A172 (cell line): ENCODE results near the gene PCSK4. TPM values are rescaled to one million over a fixed set of nuclear protein-coding genes. Genes with fewer than 3 reads are reported as not detected.
"Not testable (repeated sequence)": the region's sequence is repeated elsewhere in the genome, so short reads cannot be mapped to it uniquely, and the experiment has no call there.

Experiments
- DNase-seq: peaks from one replicate; pipeline ENCODE4 v3.0.0-alpha.2; 2015; ENCODE audit warnings: low spot score
- total RNA-seq: library from RNA; depleted of rRNA; stranded (reverse); fragments of >200 nt; shearing (Covaris generic); gene quantifications from 2 replicates; pipeline ENCODE4 v1.2.3, GENCODE V29; 2014; rRNA removed

Gene PCSK4
- total RNA-seq, 1 experiment from 2014 or later = 3.1 TPM

DNA sequence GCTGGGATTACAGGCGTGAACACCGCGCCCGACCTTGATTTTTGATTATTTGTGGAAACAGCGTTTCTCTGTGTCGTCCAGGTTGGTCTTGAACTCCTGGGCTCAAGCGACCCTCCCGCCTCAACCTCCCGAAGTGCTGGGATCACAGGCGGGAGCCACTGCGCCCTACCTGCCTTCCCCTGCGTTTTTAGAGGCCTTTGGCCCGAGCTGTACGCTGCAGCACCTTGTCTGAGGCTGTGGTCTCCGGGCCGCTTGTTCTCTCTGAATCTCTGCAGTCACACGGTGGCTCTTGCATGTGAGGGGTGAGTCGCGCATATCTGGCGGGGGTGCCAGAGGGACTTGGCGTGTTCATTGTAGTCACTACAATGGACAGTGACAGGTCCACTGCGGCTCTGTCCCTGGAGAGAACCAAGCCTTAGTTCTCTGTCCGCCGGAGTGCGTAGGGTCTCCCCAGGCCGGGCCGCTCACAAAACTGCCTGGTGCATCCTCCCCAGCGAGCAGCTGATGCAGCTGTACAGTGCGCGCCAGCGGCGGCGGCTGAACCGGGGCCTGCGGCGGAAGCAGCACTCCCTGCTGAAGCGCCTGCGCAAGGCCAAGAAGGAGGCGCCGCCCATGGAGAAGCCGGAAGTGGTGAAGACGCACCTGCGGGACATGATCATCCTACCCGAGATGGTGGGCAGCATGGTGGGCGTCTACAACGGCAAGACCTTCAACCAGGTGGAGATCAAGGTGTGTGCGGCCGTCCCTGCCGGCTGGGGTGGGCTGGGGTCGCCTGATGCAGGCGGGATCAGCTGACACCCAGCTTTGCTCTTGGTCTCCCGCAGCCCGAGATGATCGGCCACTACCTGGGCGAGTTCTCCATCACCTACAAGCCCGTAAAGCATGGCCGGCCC lies 50.4 kb downstream of the PCSK4 start:
- DNase-seq = not testable (repeated sequence)

- DNase-seq = no peak
Measured at GRCh38 chr19:1438933-1439354, 51.2 kb downstream of the PCSK4 start.

- peak; percentile 87 for DNase-seq
Measured at GRCh38 chr19:1438035-1438932, 51.9 kb downstream of the PCSK4 start, which contains the start of gene RPS15. RPS15 (plus strand) TSS chr19:1438396; CDS start chr19:1438426, 30 bp downstream.

DNA sequence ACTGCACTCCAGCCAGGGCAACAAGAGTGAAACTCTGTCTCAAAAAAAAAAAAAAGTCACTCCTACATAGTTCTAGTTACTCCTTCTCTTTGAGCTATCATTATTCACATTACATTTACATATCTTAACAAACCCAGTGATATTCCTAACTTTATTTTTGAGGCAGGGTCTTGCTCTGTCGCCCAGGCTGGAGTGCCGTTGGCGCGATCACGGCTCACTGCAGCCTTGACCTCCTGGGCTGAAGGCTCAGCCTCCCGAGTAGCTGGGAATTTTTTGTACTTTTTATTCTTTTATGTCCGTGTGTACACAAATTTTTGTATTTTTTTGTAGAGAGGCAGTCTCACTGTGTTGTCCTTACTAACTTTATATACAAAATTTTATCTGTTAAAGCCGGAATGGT lies 52.5 kb downstream of the PCSK4 start:
- no peak for DNase-seq

- DNase-seq = no peak
Measured at GRCh38 chr19:1435378-1435989, 54.7 kb downstream of the PCSK4 start.

DNA sequence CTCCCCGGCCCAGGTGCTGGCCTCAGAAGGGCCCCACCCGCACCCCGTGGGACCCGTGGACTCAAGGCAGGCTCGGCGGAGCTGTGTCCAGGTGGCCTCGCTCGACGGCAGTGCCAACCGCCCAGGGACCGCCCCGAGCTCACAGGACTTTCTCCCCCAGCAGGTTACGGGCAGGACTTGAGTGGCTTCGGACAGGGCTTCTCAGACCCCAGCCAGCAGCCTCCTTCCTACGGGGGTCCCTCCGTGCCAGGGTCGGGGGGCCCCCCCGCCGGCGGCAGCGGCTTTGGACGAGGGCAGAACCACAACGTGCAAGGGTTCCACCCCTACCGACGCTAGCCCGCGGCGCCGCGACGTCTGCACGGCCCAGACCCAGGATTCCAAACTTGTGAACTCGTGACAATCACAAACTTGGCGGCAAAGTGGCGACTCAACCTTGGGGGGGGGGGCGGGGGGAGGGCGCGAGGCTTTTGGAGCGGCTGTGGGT lies 55.5 kb downstream of the PCSK4 start:
- no peak for DNase-seq

- DNase-seq = no peak
Measured at GRCh38 chr19:1434040-1434366, 56.1 kb downstream of the PCSK4 start.

DNA sequence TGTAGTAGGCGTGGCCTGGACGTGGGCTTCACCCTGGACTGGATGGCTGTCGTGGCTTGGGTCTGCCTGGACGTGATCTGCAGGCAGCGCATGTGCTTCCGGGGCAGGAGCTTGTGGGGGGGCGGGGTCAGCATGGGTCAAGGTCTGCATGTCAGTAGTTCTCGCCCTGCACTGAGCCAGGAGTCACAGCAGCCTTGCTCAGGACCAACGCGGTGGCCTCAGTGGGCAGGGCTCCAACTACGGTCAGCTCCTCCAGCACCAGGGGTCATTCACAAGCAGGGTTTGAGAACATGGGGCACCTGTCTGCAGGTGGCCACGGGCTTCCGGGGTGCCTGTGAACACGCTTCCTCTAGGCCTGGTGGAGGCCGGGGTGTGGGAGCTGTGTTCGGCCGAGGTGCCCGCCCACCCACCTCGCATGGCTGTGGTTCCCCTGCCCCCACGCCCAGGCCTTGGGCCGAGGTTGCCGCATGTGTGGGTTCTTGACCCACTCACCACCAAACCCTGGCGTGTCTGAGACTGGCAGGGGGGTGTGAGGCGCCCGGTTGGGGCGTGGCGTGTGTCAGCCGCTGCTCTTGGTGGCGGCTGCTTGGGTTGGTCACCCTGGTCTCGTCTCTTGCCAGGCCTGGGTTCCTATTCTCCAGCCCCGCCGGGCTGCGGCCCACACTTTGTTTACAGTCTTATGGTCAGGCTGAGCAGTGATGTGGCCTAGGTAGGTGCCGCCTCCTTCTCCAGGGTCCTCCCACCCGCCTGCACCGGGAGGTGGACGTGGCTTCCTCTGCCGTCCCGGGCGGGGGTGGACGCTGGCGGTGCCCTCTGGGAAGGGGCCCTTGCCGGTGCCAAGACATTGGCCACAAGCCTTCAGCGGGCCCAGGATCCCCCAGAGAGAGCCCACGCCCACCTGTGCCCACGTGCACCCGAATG lies 56.8 kb downstream of the PCSK4 start:
- no peak for DNase-seq

DNA sequence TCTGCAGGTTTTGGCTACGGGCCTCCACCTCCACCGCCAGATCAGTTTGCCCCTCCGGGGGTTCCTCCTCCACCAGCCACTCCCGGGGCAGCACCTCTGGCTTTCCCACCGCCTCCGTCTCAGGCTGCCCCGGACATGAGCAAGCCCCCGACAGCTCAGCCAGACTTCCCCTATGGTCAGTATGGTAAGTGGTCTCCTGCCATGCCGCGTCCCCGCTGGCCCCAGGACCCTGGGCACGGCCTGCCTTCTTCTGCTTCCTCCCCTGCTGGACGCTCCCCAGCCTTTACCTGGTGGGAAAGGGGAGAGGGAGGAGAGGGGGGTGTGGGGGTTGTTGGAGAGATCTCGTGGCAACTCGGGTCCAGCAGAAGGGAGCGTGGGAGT lies 57.7 kb downstream of the PCSK4 start:
- DNase-seq = no peak

GRCh38 chr19:1431759-1432506 lies 58.2 kb downstream of the PCSK4 start:
- DNase-seq = no peak

Other genes with a start within 250 kb of the PCSK4 start
- 42.2 and 78.9 TPM in 2 replicates for gene ATP5F1D, start 248.6 kb downstream of the PCSK4 start, total RNA-seq
- 7.0 and 19.2 TPM in 2 replicates for gene MIDN, start 241.8 kb downstream of the PCSK4 start, total RNA-seq
- gene CIRBP, start 221.0 kb downstream of the PCSK4 start, total RNA-seq = 124 and 266 TPM in 2 replicates
- gene FAM174C, start 214.8 kb downstream of the PCSK4 start, total RNA-seq = 90.5 and 93.6 TPM in 2 replicates
- 9.1 and 9.9 TPM in 2 replicates for gene EFNA2, start 204.5 kb downstream of the PCSK4 start, total RNA-seq
- gene NDUFS7, start 106.4 kb downstream of the PCSK4 start, total RNA-seq = 169 and 186 TPM in 2 replicates
- gene GAMT, start 88.8 kb downstream of the PCSK4 start, total RNA-seq = 101 and 117 TPM in 2 replicates
- gene DAZAP1, start 82.8 kb downstream of the PCSK4 start, total RNA-seq = 84.8 and 110 TPM in 2 replicates
- 2,554 and 2,923 TPM in 2 replicates for gene RPS15, start 52.0 kb downstream of the PCSK4 start, total RNA-seq
- 0.79 and 5.5 TPM in 2 replicates for gene APC2, start 40.2 kb downstream of the PCSK4 start, total RNA-seq
- gene C19orf25, start 11.1 kb downstream of the PCSK4 start, total RNA-seq = 44.0 and 60.4 TPM in 2 replicates
- gene REEP6, start 831 bp upstream of the PCSK4 start, total RNA-seq = 4.1 and 4.3 TPM in 2 replicates
- 3.9 and 6.4 TPM in 2 replicates for gene ADAMTSL5, start 22.7 kb upstream of the PCSK4 start, total RNA-seq
- gene PLK5, start 33.7 kb upstream of the PCSK4 start, total RNA-seq = 0.22 TPM in 1 of 2 replicates, not detected in the other
- 63.7 and 79.0 TPM in 2 replicates for gene MEX3D, start 78.0 kb upstream of the PCSK4 start, total RNA-seq
- gene MBD3, start 102.5 kb upstream of the PCSK4 start, total RNA-seq = 158 and 172 TPM in 2 replicates
- gene UQCR11, start 115.1 kb upstream of the PCSK4 start, total RNA-seq = 74.2 and 88.5 TPM in 2 replicates
- 219 and 238 TPM in 2 replicates for gene TCF3, start 162.3 kb upstream of the PCSK4 start, total RNA-seq